SU-DHL-6 (cell line): ENCODE measurements around the gene UTY.

Experiments
- H2AFZ ChIP-seq: fragments of 200-600 bp; sonication (generic); 2 replicates; pipeline ENCODE4 v1.6.1; 2014; ENCODE audit warnings: low read depth, mild to moderate bottlenecking, moderate library complexity, mixed read lengths, antibody characterized with exemption, low read length; ENCODE audit not compliant: severe bottlenecking
- H3F3A ChIP-seq: fragments of 200-600 bp; shearing (Covaris generic); 2 replicates; pipeline ENCODE4 v1.6.0; 2016; ENCODE audit warnings: antibody characterized with exemption, mild to moderate bottlenecking; ENCODE audit not compliant: insufficient read depth
- H3K27ac ChIP-seq: fragments of 200-600 bp; sonication (generic); 2 replicates; pipeline ENCODE4 v1.5.1; 2016; ENCODE audit warnings: low read depth, mild to moderate bottlenecking, low read length, moderate library complexity, mixed read lengths
- H3K27me3 ChIP-seq: fragments of 200-600 bp; sonication (generic), shearing (Covaris generic); 2 replicates; pipeline ENCODE4 v1.6.0; 2014; ENCODE audit warnings: mild to moderate bottlenecking, low read length
- H3K36me3 ChIP-seq: fragments of 200-600 bp; sonication (generic); 2 replicates; pipeline ENCODE4 v1.6.1; 2014; ENCODE audit warnings: mild to moderate bottlenecking, low read length, mixed read lengths
- H3K4me2 ChIP-seq: fragments of 300-600, 200-600 bp; shearing (Covaris generic), sonication (generic); 2 replicates; pipeline ENCODE4 v1.6.0; 2014; ENCODE audit warnings: low read length, low read depth, mild to moderate bottlenecking; ENCODE audit not compliant: poor library complexity, severe bottlenecking
- H3K4me3 ChIP-seq: fragments of 200-600 bp; sonication (generic); 2 replicates; pipeline ENCODE4 v1.5.1; 2014; ENCODE audit warnings: antibody characterized with exemption, low read length, mild to moderate bottlenecking, mixed read lengths; ENCODE audit not compliant: insufficient read depth, poor library complexity, severe bottlenecking
- H3K79me2 ChIP-seq: fragments of 200-600 bp; sonication (generic); 2 replicates; pipeline ENCODE4 v1.6.1; 2014; ENCODE audit warnings: mild to moderate bottlenecking, low read length, moderate library complexity; ENCODE audit not compliant: insufficient read depth
- H3K9ac ChIP-seq: fragments of 200-600 bp; sonication (generic); 2 replicates; pipeline ENCODE4 v1.7.0; 2014; ENCODE audit warnings: mild to moderate bottlenecking, low read length
- H3K9me2 ChIP-seq: fragments of 200-600 bp; sonication (generic); replicated peaks from 2 replicates; pipeline ENCODE4 v1.6.1; 2014; ENCODE audit warnings: low read length; ENCODE audit not compliant: insufficient read depth
- H3K9me3 ChIP-seq: fragments of 200-600 bp; sonication (generic); 2 replicates; pipeline ENCODE4 v1.6.1; 2014; ENCODE audit warnings: low read length, mixed read lengths; ENCODE audit not compliant: insufficient read depth
- H4K20me1 ChIP-seq: fragments of 200-600 bp; sonication (generic); 2 replicates; pipeline ENCODE4 v1.6.1; 2014; ENCODE audit warnings: low read depth, mild to moderate bottlenecking, antibody characterized with exemption, low read length, moderate library complexity, mixed read lengths
- EZH2phosphoT487 ChIP-seq: fragments of 200-600 bp; sonication (generic), shearing (Covaris generic); conservative IDR thresholded peaks from 2 replicates; pipeline ENCODE4 v1.6.1; 2018; ENCODE audit warnings: mild to moderate bottlenecking, antibody characterized with exemption, low read length, moderate library complexity, mixed read lengths
- TF ChIP-seq, protein P1 (sequence below): fragments of 200-600 bp; sonication (generic); IDR thresholded peaks from one replicate; pipeline ENCODE4 v1.5.1; 2017; ENCODE audit warnings: antibody characterized with exemption, mild to moderate bottlenecking, low read length, moderate library complexity; ENCODE audit not compliant: insufficient read depth, poor library complexity, severe bottlenecking

UTY gene

DNA sequence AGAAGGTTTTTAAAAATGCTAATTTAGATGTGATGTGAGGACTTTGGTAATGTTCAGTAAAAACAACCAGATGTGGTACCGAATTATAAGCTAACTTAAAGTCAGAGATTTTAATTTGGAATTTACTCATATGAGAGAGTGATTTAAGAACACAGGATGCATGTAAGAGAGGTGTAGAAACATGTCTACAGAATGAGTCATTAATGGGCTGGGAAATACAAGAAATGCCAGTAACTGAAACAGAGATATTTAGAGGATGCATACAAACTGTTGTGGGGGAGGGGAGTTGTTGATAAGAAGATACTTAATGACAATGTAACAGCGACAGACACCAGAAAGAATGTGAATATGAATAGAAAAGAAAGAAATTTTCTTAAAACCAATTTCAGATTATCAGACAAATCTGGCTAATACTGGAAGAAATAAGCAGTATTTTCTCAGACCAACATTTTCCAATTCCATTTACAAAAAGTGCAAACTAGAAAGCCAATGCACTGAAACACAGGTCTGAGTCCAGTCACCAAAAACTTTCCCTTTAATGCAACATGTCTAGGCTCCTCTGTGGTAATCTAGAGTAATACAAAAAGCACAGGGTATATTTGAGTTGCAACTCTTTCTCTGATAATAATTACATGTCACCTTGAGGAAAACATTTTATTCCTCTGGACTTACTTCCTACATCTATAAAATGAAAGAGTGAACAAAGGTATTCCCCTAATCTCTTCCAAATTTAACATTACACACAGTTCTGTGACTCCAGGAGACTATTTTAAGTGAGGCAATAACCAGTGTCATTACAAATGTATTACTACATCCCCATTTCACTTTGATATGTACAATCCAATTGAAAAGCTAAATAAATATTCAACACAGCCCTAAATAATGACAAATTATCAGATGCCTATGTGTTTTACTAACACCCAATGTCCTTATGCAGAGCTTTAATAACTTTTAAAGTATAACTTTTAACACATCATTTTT, 117.9 kb downstream of the UTY start:
- Histone ChIP-seq H4K20me1 (no peaks in the 10 kb centered on the region), H3K27me3 (no peaks in the 10 kb centered on the region), H3K4me2 (no peak overlapping the region), H2AFZ (no peak overlapping the region), H3K36me3 (no peaks in the 10 kb centered on the region), H3K79me2 (no peaks in the 10 kb centered on the region), H3F3A (no peaks in the 10 kb centered on the region), H3K27ac (no peak overlapping the region), H3K9ac (no peak overlapping the region), H3K9me2 (no peaks in the 10 kb centered on the region), H3K9me3 (no peaks in the 10 kb centered on the region), H3K4me3 (no peak overlapping the region)
- TF ChIP-seq EZH2phosphoT487: no peak
- TF ChIP-seq, protein P1, sequence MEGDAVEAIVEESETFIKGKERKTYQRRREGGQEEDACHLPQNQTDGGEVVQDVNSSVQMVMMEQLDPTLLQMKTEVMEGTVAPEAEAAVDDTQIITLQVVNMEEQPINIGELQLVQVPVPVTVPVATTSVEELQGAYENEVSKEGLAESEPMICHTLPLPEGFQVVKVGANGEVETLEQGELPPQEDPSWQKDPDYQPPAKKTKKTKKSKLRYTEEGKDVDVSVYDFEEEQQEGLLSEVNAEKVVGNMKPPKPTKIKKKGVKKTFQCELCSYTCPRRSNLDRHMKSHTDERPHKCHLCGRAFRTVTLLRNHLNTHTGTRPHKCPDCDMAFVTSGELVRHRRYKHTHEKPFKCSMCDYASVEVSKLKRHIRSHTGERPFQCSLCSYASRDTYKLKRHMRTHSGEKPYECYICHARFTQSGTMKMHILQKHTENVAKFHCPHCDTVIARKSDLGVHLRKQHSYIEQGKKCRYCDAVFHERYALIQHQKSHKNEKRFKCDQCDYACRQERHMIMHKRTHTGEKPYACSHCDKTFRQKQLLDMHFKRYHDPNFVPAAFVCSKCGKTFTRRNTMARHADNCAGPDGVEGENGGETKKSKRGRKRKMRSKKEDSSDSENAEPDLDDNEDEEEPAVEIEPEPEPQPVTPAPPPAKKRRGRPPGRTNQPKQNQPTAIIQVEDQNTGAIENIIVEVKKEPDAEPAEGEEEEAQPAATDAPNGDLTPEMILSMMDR: no peak

DNA sequence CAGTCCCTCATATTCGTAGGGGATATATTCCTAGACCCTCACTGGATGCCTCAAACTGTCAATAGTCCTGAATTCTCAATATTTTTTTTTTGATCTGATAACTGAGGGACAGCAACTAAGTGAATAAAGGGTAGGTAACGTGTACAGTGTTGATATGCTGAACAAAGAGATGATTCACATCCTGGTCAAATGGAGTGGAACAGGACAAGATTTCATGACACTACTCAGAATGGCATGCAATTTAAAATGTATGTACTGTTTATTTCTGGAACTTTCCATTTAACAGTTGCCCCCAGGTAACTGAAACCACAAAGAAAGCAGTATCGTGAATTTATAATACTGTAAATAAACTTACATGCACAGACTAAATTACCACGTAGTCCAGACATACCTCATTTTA, 128.4 kb downstream of the UTY start:
- no peaks in the 10 kb centered on the region for H3K79me2 ChIP-seq
- H3K27ac ChIP-seq: no peak overlapping the region
- H3K4me2 ChIP-seq: no peak overlapping the region
- H3F3A ChIP-seq: no peaks in the 10 kb centered on the region
- no peaks in the 10 kb centered on the region for H3K36me3 ChIP-seq
- TF ChIP-seq, protein P1: no peak
- no peak for TF ChIP-seq EZH2phosphoT487
- no peaks in the 10 kb centered on the region for H4K20me1 ChIP-seq
- H3K4me3 ChIP-seq: no peak overlapping the region
- no peak overlapping the region for H2AFZ ChIP-seq
- H3K9me2 ChIP-seq: no peaks in the 10 kb centered on the region
- H3K27me3 ChIP-seq: no peaks in the 10 kb centered on the region
- H3K9me3 ChIP-seq: no peaks in the 10 kb centered on the region
- no peak overlapping the region for H3K9ac ChIP-seq

- Histone ChIP-seq H3K4me3 (no peak overlapping the region), H4K20me1 (no peaks in the 10 kb centered on the region)
- no peak for TF ChIP-seq EZH2phosphoT487
- TF ChIP-seq, protein P1: no peak
Observed at GRCh38 chrY:13347106-13347505, 132.7 kb downstream of the UTY start.

More at GRCh38 chrY:13347106-13347505, 132.7 kb downstream of the UTY start:
- H3K4me2 ChIP-seq: no peak overlapping the region
- no peaks in the 10 kb centered on the region for H3K9me3 ChIP-seq
- no peaks in the 10 kb centered on the region for H3K36me3 ChIP-seq
- H3K79me2 ChIP-seq: no peaks in the 10 kb centered on the region
- H3K27ac ChIP-seq: no peak overlapping the region
- H3K9ac ChIP-seq: no peak overlapping the region
- no peak overlapping the region for H2AFZ ChIP-seq
- H3K9me2 ChIP-seq: no peaks in the 10 kb centered on the region
- no peaks in the 10 kb centered on the region for H3K27me3 ChIP-seq
- H3F3A ChIP-seq: no peaks in the 10 kb centered on the region
